GM21528 (cell line): ENCODE measurements around the gene FGR.
A peak's percentile ranks its signal among the peaks of the same experiment; 100 is the strongest.

Experiments
- ATAC-seq: cut with Tn5 transposase; IDR thresholded peaks from one replicate; pipeline ENCODE4 v1.9.1; 2021; ENCODE audit warnings: mild to moderate bottlenecking, moderate library complexity; ENCODE audit not compliant: unreplicated experiment, low FRiP score

Gene FGR

GRCh38 chr1:27618341-27619082, 16.5 kb downstream of the FGR start:
- no peak for ATAC-seq

GRCh38 chr1:27617420-27617819, 17.6 kb downstream of the FGR start:
- no peak for ATAC-seq

GRCh38 chr1:27616441-27616840, 18.5 kb downstream of the FGR start:
- ATAC-seq, result no peak

- ATAC-seq, result no peak
These were observed 19.4 kb downstream of the FGR start for GRCh38 chr1:27615346-27616192.

- no peak for ATAC-seq
These were observed 20.2 kb downstream of the FGR start for GRCh38 chr1:27614625-27615344.

- ATAC-seq, result no peak
These were observed 20.9 kb downstream of the FGR start for GRCh38 chr1:27614043-27614624.

GRCh38 chr1:27612718-27613117, 22.3 kb downstream of the FGR start:
- ATAC-seq, result no peak

- ATAC-seq, result no peak
These were observed 23.5 kb downstream of the FGR start for GRCh38 chr1:27611450-27611849.

- no peak for ATAC-seq
These were observed 25.3 kb downstream of the FGR start for GRCh38 chr1:27609618-27610240.

- ATAC-seq, result no peak
These were observed 25.8 kb downstream of the FGR start for GRCh38 chr1:27609210-27609555.

GRCh38 chr1:27607239-27607804, 27.7 kb downstream of the FGR start:
- no peak for ATAC-seq

- no peak for ATAC-seq
These were observed 28.2 kb downstream of the FGR start for GRCh38 chr1:27606708-27607238.

- ATAC-seq, result no peak
These were observed 28.9 kb downstream of the FGR start for GRCh38 chr1:27605796-27606707.

GRCh38 chr1:27605300-27605766, 29.7 kb downstream of the FGR start:
- ATAC-seq, result no peak

- no peak for ATAC-seq
These were observed 30.2 kb downstream of the FGR start for GRCh38 chr1:27604579-27605299.

- peak; percentile 40 for ATAC-seq
These were observed 31.1 kb downstream of the FGR start, which contains the start of gene AHDC1 for GRCh38 chr1:27603681-27604578. AHDC1 (minus strand) TSS chr1:27604144; CDS start chr1:27552115, 52,029 bp downstream.

GRCh38 chr1:27603309-27603680, 31.7 kb downstream of the FGR start:
- no peak for ATAC-seq
